Islet precursor cell (in vitro differentiated cells): ENCODE measurements around the gene GOLGA8B.
"Not testable (repeated sequence)": the region's sequence is repeated elsewhere in the genome, so short reads cannot be mapped to it uniquely, and the experiment has no call there.

Experiments used
- DNase-seq: peaks from one replicate; pipeline ENCODE4 v3.0.0-alpha.2; 2018

The GOLGA8B gene

GRCh38 chr15:34597316-34597715 lies 13.9 kb upstream of the GOLGA8B start:
- DNase-seq, result no peak

GRCh38 chr15:34594361-34594760 lies 10.9 kb upstream of the GOLGA8B start:
- no peak for DNase-seq

GRCh38 chr15:34591306-34591705 lies 7.9 kb upstream of the GOLGA8B start:
- DNase-seq, result no peak

- no peak for DNase-seq
Measured at GRCh38 chr15:34588046-34588674, 4.7 kb upstream of the GOLGA8B start.

- DNase-seq, result not testable (repeated sequence)
Measured at GRCh38 chr15:34585966-34586365, 2.5 kb upstream of the GOLGA8B start.

- DNase-seq, result no peak
Measured at GRCh38 chr15:34584996-34585395, 1.5 kb upstream of the GOLGA8B start.

GRCh38 chr15:34584330-34584668 lies 848 bp upstream of the GOLGA8B start:
- DNase-seq, result no peak

- DNase-seq, result peak; percentile 67
Measured at GRCh38 chr15:34582461-34583371, 735 bp downstream of the GOLGA8B start.

GRCh38 chr15:34581687-34582460 lies 1.6 kb downstream of the GOLGA8B start:
- DNase-seq, result not testable (repeated sequence)

GRCh38 chr15:34581043-34581365 lies 2.4 kb downstream of the GOLGA8B start:
- no peak for DNase-seq

GRCh38 chr15:34580251-34581042 lies 3.0 kb downstream of the GOLGA8B start:
- DNase-seq, result not testable (repeated sequence)

GRCh38 chr15:34578283-34578674 lies 5.2 kb downstream of the GOLGA8B start:
- no peak for DNase-seq

GRCh38 chr15:34577658-34578282 lies 5.7 kb downstream of the GOLGA8B start:
- DNase-seq, result not testable (repeated sequence)

GRCh38 chr15:34575035-34575434 lies 8.4 kb downstream of the GOLGA8B start:
- not testable (repeated sequence) for DNase-seq

GRCh38 chr15:34572921-34573320 lies 10.5 kb downstream of the GOLGA8B start:
- not testable (repeated sequence) for DNase-seq

- not testable (repeated sequence) for DNase-seq
Measured at GRCh38 chr15:34572019-34572641, 11.3 kb downstream of the GOLGA8B start.

GRCh38 chr15:34569670-34570396 lies 13.6 kb downstream of the GOLGA8B start:
- not testable (repeated sequence) for DNase-seq

GRCh38 chr15:34567174-34567573 lies 16.3 kb downstream of the GOLGA8B start:
- not testable (repeated sequence) for DNase-seq

- not testable (repeated sequence) for DNase-seq
Measured at GRCh38 chr15:34564711-34565110, 18.7 kb downstream of the GOLGA8B start.

- DNase-seq, result not testable (repeated sequence)
Measured at GRCh38 chr15:34560814-34561213, 22.6 kb downstream of the GOLGA8B start.

GRCh38 chr15:34559764-34560163 lies 23.7 kb downstream of the GOLGA8B start:
- DNase-seq, result not testable (repeated sequence)
